NCI-H774 (cell line): ENCODE results near the gene COL6A1.
"Not testable (repeated sequence)": the region's sequence is repeated elsewhere in the genome, so short reads cannot be mapped to it uniquely, and the experiment has no call there.

Source experiments
- DNase-seq: peaks from one replicate; lab custom pipeline; 2025; lab: John Stamatoyannopoulos, UW

COL6A1 gene

DNA sequence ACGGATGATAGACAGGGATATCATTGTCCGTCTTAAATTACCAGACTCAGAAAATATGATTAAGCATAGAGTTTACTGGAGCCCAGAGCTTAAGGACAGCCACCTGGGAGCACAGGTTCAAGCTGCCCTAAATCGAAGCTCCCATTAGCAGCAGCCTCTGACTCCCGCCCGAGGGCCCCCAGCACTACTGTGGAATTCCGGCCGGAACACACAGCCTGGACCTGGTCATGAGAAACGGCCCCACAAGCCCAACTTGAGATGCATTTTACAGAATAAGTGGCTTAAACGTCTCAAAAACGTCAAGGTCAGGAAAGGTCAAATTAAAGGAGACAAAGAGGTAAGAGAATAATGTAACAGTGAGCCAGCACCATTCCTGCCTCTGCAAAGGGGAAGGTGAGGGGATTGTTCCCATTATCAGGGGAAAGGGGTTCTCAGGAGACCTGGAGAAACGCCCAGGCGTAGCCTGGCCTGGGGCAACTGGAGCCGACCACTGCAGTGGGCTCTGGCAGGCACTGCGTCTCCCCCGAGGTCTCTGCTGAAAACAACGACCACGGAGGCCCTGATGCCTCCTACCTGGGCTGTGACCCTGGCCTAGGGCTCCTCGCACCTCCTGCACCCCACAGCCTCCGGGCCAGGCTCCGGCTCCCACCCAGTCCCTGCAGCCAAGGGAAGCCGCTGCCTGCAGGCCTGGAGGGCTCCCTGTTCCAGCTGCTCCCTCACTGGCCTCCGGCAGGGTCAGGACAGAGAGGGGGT, 11.5 kb upstream of the COL6A1 start:
- DNase-seq = no peak

DNA sequence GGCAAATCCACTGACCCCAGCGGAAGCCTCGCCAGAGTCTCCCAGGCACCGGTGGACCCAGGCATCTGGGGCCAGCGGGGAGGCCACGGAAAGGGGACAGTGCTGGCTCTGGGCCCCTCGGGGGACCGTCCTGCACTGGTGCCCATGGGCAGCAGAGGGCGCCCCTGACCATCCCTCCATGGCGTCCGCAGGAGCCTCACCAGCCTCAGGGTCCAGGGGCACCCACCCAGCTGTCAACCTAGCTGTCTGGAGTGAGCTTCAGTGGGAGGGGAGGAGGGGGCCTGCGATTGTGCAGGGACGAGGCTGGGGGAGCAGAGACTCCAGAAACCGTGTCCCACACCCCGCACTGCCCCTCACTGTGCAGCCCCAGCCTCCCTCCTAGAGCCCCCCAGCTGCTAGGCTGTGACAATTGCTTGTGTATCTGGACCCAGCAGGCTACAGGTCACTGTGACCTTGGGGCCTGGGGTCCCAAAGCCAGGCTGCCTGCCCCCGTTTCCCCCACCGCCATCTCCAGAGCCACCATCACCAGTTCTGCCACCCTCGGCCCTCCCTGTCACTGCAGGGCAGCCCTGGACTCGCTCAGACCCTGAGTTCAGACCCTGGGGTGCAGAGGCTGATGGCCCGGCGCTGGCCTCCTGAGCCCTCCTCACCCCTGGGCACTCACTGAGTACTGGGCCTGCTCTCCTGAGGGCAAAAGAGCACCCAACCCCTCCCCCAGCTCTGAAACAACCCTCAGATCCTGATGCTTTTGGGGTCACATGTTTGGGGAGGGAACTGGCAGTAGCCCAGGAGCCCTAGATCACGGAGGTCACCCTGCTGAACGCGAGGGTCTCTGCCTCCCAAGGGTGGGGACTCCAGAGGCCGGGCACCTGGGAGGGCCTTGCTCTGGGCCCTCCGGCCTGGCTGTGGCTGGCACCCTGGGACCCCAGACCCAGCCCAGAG, 10.6 kb upstream of the COL6A1 start:
- no peak for DNase-seq

DNA sequence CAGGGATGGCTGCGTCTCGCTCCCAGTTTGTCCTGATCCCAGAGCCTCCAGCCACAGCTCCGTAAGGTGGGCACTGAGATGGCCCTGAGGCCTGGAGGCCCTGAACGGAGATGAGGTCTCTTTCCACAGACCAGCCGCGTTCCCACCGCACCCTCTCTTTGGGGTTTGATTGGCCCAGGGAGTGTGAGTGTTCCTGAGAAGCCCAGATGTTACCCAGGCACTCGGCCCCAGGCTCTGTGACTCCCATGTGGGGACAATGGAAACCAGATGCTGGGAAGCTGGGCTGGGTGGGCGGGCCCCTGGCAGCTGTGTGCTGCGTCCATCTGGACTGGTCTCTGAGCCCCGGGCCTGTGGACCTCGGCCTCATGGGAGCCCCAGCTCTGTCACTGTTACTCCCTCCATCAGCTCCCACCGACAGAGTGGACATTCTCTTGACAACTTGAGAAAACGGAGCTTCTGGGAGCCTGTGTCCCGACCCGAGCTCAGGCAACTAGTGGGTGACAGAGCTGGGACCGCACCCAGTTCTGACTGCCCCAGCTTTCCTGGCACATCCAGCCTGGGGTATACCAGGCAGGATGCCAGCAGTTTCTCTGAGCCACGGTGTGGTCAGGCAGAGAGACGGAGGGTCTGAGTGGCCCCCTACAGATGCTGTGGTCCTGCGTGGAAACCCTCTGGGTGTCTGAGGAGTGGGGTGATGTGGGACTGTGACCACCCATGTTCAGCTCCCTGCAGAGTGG, 9.8 kb upstream of the COL6A1 start:
- no peak for DNase-seq

- no peak for DNase-seq
Observed at GRCh38 chr21:45972353-45972715, 9.2 kb upstream of the COL6A1 start.

DNA sequence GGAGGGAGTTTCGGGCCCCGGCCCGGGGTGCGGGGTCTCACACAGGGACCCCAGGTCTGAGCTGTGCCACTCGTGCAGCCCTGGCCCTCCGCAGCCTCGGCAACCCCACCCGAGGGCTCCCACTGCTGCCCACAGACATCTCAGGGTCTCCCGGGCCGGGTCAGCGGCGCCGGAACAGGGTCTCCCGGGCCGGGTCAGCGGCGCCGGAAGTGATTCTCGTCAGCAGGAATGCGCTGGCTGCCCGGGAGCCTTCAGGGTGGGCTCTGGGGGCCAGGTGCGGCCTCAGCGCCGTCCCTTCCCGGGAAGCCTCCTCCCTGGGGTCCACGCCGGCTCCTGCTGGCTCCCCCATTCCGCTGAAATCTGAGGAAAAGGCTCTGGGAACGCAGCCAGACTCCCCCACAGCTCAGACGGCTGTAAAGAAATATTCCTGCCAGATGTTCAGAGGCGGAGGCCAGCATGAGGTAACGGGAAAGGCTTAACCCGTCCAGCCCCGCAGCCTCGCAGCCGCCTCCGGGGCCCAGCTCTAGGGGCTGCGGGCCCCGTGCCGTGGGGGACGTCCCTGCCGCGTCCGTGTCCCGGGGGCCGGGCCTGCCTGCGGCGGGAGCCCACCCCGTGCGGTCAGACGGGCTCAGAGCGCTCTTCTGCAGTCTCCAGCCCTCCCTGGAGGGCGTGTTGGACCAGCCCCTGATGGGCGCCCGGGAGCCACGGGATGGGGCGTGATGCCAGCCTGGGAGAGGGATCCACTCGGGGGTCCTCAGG, 8.7 kb upstream of the COL6A1 start:
- no peak for DNase-seq

DNA sequence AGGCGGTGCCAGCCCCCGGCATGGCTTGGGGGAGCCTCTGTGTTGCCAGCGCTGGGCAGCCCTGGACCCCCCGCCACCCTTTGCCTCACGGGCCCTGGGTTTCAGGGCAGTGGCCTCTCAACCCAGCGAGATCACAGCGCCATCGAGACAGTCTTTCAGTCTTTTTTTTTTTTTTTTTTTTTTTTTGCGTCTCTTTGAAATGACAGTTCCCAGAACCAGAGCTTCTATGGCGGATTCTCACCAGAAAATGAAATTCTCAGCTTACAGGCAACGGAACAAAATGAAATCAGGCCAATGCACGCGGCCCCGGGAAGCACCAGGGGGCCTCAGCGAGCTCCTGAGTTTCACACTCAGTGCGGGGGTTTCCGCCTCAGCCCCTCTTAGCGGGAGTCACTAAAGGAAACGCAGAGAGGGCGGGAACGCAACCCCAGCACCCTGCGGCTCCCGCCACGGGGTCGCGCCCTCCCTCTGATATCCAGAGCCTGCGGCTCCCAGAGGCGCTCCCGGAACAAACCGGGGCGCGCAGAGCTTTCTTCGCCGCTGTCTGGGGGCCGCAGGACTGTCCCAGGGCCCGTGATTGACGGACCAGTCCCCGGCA, 8.0 kb upstream of the COL6A1 start:
- no peak for DNase-seq

DNA sequence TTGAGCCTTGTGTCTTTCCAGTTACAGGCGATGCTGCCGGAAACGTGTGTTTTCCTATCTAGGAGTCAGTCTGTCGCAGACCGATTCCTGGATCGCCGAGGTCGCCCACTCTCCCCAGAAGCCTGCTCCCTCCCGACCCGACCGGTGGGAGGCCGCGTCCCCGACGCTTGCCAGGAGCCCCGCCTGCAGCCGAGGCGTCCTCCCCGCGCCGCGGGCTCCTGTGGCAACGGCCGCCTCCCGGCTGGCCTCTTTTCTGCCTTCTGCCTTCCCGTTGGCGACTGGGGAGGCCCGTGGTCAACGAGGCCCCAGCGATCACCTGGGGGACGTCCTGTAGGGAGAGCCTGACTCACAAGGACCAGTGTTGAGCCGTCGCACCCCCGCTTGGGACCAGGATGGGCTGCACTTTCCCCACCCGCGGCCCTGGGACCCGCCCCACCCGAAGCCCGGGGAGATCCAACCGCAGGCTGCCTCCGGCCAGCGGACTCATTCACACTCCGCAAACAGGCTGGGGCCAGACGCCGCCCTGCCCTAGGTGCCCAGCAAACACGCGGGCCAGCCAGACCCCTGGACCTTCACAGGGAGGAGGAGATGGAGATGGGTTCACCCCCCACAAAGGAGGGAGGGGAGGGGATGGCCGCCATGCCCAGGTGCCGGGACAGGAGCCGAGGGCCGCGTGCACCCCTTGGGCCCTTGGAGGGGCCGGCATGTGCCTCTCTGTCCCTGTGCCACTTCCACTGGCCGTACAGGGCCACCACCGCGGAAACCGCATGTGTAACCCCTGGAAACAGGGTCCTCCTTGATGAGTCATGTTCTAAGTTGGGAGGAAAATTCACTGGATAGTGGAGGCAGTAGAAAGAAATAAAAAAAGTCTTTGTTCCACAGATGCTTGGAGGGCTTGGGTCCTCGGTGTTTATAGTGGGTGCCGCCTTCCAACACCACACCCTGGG, 7.2 kb upstream of the COL6A1 start:
- no peak for DNase-seq

GRCh38 chr21:45975020-45975666, 6.4 kb upstream of the COL6A1 start:
- no peak for DNase-seq

DNA sequence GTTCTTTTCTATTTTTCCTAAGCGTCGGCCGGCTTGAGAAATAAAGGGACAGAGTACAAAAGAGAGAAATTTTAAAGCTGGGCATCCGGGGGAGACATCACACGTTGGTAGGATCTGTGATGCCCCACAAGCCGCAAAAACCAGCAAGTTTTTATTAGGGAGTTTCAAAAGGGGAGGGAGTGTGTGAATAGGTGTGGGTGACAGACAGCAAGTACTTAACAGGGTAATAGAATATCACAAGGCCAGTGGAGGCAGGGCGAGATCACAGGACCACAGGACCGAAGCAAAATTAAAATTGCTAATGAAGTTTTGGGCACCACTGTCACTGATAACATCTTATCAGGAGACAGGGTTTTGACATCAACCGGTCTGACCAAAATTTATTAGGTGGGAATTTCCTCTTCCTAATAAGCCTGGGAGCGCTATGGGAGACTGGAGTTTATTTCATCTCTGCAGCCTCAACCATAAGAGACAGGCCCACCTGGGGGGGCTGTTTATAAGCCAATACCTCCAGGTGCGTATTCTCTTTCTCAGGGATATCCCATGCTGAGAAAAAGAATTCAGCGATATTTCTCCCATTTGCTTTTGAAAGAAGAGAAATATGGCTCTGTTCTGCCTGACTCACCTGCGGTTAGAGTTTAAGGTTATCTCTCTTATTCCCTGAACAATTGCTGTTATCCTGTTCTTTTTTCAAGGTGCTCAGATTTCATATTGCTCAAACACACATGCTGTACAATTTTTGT, 5.7 kb upstream of the COL6A1 start:
- not testable (repeated sequence) for DNase-seq

- no peak for DNase-seq
Observed at GRCh38 chr21:45976701-45977311, 4.8 kb upstream of the COL6A1 start.

DNA sequence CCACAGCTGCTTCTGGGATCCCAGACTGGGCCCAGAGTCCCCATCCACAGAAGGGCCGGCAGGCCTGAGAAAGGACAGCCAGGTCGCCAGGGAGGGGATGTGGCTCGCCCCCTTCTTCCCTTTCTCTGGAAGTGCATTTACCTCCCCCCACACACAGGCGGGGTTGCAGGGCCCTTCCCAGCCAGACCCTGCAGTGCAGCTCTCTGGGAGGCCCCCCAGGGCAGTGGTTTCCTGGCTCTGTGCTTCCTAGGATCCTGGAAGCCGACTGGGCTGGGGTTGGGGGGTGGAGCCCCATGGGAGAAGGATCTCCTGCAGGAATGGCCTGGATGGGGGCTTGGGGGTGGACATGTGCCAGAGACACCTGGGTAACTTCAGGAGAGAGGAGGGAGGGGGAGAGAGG, 4.2 kb upstream of the COL6A1 start:
- no peak for DNase-seq

- no peak for DNase-seq
Observed at GRCh38 chr21:45979141-45979631, 2.4 kb upstream of the COL6A1 start.

GRCh38 chr21:45979651-45980050, 1.9 kb upstream of the COL6A1 start:
- DNase-seq = no peak

GRCh38 chr21:45980271-45980670, 1.3 kb upstream of the COL6A1 start:
- DNase-seq = no peak

GRCh38 chr21:45980697-45981096, 873 bp upstream of the COL6A1 start:
- DNase-seq = no peak

- no peak for DNase-seq
Observed at GRCh38 chr21:45982092-45982757, 655 bp downstream of the COL6A1 start.

GRCh38 chr21:45982758-45983648, 1.4 kb downstream of the COL6A1 start:
- no peak for DNase-seq
